Activated T-helper 17 cell treated with anti-CD3 and anti-CD28 coated beads, Interleukin-2, amount 50 U/mL, for 72 hours (primary cell): ENCODE data around the gene CWC27. TPM values are rescaled to one million over a fixed set of nuclear protein-coding genes. Genes with fewer than 3 reads are reported as not detected.

Experiments used
- ATAC-seq: fragments of 150-1000 bp; cut with Tn5 transposase; replicated peaks from 2 replicates; pipeline ENCODE4 v1.10.0; 2021; ENCODE audit warnings: mild to moderate bottlenecking, moderate library complexity
- H3K27ac Mint-ChIP-seq: one replicate; pipeline ENCODE4 v1.8.0; 2022; ENCODE audit warnings: mixed read lengths
- H3K27me3 Mint-ChIP-seq: one replicate; pipeline ENCODE4 v1.8.0; 2022; ENCODE audit warnings: mixed read lengths
- H3K36me3 Mint-ChIP-seq: one replicate; pipeline ENCODE4 v1.8.0; 2022; ENCODE audit warnings: low read depth, mild to moderate bottlenecking, mixed read lengths
- H3K4me1 Mint-ChIP-seq: one replicate; pipeline ENCODE4 v1.8.0; 2022; ENCODE audit warnings: mixed read lengths
- H3K4me3 Mint-ChIP-seq: one replicate; pipeline ENCODE4 v1.8.0; 2022; ENCODE audit warnings: mild to moderate bottlenecking, mixed read lengths
- H3K9me3 Mint-ChIP-seq: one replicate; pipeline ENCODE4 v1.8.0; 2022; ENCODE audit warnings: mixed read lengths
- total RNA-seq, 2 donors: library from RNA; stranded (reverse); gene quantifications; one replicate each; pipeline ENCODE4 v1.2.3, GENCODE V29; 2022

CWC27 gene
- total RNA-seq, 2 donors from 2014 or later, result 26.7 to 32.5 TPM

GRCh38 chr5:64942460-64942859 is 173.7 kb downstream of the CWC27 start:
- H3K9me3 Mint-ChIP-seq, result no peaks in the 10 kb centered on the region
- no peak overlapping the region for H3K4me3 Mint-ChIP-seq
- H3K27ac Mint-ChIP-seq, result no peak overlapping the region
- peaks cover 13% of the 10 kb centered on the region for H3K36me3 Mint-ChIP-seq
- H3K27me3 Mint-ChIP-seq, result no peaks in the 10 kb centered on the region
- ATAC-seq, result no peak
- no peaks in the 10 kb centered on the region for H3K4me1 Mint-ChIP-seq

- Mint-ChIP-seq H3K27ac (no peak overlapping the region), H3K4me3 (no peak overlapping the region), H3K36me3 (peaks cover 13% of the 10 kb centered on the region), H3K27me3 (no peaks in the 10 kb centered on the region), H3K9me3 (no peaks in the 10 kb centered on the region), H3K4me1 (no peaks in the 10 kb centered on the region)
- no peak for ATAC-seq
These were observed 176.1 kb downstream of the CWC27 start for GRCh38 chr5:64944868-64945267.

- Mint-ChIP-seq H3K36me3 (peaks cover 13% of the 10 kb centered on the region), H3K27me3 (no peaks in the 10 kb centered on the region), H3K4me1 (no peaks in the 10 kb centered on the region), H3K9me3 (no peaks in the 10 kb centered on the region), H3K4me3 (no peak overlapping the region), H3K27ac (no peak overlapping the region)
- ATAC-seq, result no peak
These were observed 178.3 kb downstream of the CWC27 start for GRCh38 chr5:64947031-64947430.

- Mint-ChIP-seq H3K4me3 (no peak overlapping the region), H3K4me1 (no peaks in the 10 kb centered on the region), H3K9me3 (no peaks in the 10 kb centered on the region), H3K27ac (no peak overlapping the region), H3K27me3 (no peaks in the 10 kb centered on the region), H3K36me3 (peaks cover 13% of the 10 kb centered on the region)
- no peak for ATAC-seq
These were observed 179.1 kb downstream of the CWC27 start for GRCh38 chr5:64947801-64948200.

GRCh38 chr5:64949331-64949730 is 180.6 kb downstream of the CWC27 start:
- H3K36me3 Mint-ChIP-seq, result peaks cover 8% of the 10 kb centered on the region
- H3K9me3 Mint-ChIP-seq, result no peaks in the 10 kb centered on the region
- no peak for ATAC-seq
- no peaks in the 10 kb centered on the region for H3K27me3 Mint-ChIP-seq
- H3K27ac Mint-ChIP-seq, result no peak overlapping the region
- H3K4me3 Mint-ChIP-seq, result no peak overlapping the region
- H3K4me1 Mint-ChIP-seq, result no peaks in the 10 kb centered on the region

GRCh38 chr5:64952951-64953673 is 184.4 kb downstream of the CWC27 start:
- no peak for ATAC-seq
- H3K9me3 Mint-ChIP-seq, result no peaks in the 10 kb centered on the region
- H3K27ac Mint-ChIP-seq, result no peak overlapping the region
- no peaks in the 10 kb centered on the region for H3K4me1 Mint-ChIP-seq
- H3K4me3 Mint-ChIP-seq, result no peak overlapping the region
- no peaks in the 10 kb centered on the region for H3K27me3 Mint-ChIP-seq
- no peaks in the 10 kb centered on the region for H3K36me3 Mint-ChIP-seq

- ATAC-seq, result peak; percentile 31
- Mint-ChIP-seq H3K9me3 (no peaks in the 10 kb centered on the region), H3K27me3 (no peaks in the 10 kb centered on the region), H3K4me1 (no peaks in the 10 kb centered on the region), H3K4me3 (no peak overlapping the region), H3K36me3 (no peaks in the 10 kb centered on the region), H3K27ac (no peak overlapping the region)
These were observed 185.8 kb downstream of the CWC27 start for GRCh38 chr5:64954518-64954917.

- Mint-ChIP-seq H3K27ac (no peak overlapping the region), H3K4me3 (no peak overlapping the region), H3K36me3 (no peaks in the 10 kb centered on the region), H3K27me3 (no peaks in the 10 kb centered on the region), H3K4me1 (no peaks in the 10 kb centered on the region), H3K9me3 (peaks cover 4% of the 10 kb centered on the region)
- no peak for ATAC-seq
These were observed 190.1 kb downstream of the CWC27 start for GRCh38 chr5:64958757-64959391.

GRCh38 chr5:64963278-64963677 is 194.5 kb downstream of the CWC27 start:
- no peaks in the 10 kb centered on the region for H3K27me3 Mint-ChIP-seq
- H3K4me3 Mint-ChIP-seq, result no peak overlapping the region
- H3K9me3 Mint-ChIP-seq, result peaks cover 4% of the 10 kb centered on the region
- H3K36me3 Mint-ChIP-seq, result no peaks in the 10 kb centered on the region
- no peaks in the 10 kb centered on the region for H3K4me1 Mint-ChIP-seq
- no peak overlapping the region for H3K27ac Mint-ChIP-seq
- no peak for ATAC-seq

- no peaks in the 10 kb centered on the region for H3K4me1 Mint-ChIP-seq
- no peaks in the 10 kb centered on the region for H3K9me3 Mint-ChIP-seq
- H3K4me3 Mint-ChIP-seq, result no peak overlapping the region
- H3K27ac Mint-ChIP-seq, result no peak overlapping the region
- no peak for ATAC-seq
- H3K27me3 Mint-ChIP-seq, result no peaks in the 10 kb centered on the region
- peaks cover 20% of the 10 kb centered on the region for H3K36me3 Mint-ChIP-seq
These were observed 199.9 kb downstream of the CWC27 start for GRCh38 chr5:64968591-64969110.

GRCh38 chr5:64969578-64969977 is 200.8 kb downstream of the CWC27 start:
- Mint-ChIP-seq H3K4me1 (no peaks in the 10 kb centered on the region), H3K36me3 (peaks cover 20% of the 10 kb centered on the region), H3K27me3 (no peaks in the 10 kb centered on the region), H3K9me3 (no peaks in the 10 kb centered on the region), H3K27ac (no peak overlapping the region), H3K4me3 (no peak overlapping the region)
- ATAC-seq, result no peak

GRCh38 chr5:64971513-64971912 is 202.8 kb downstream of the CWC27 start:
- H3K4me3 Mint-ChIP-seq, result no peak overlapping the region
- no peak for ATAC-seq
- H3K27me3 Mint-ChIP-seq, result no peaks in the 10 kb centered on the region
- no peaks in the 10 kb centered on the region for H3K4me1 Mint-ChIP-seq
- H3K9me3 Mint-ChIP-seq, result no peaks in the 10 kb centered on the region
- H3K36me3 Mint-ChIP-seq, result peaks cover 20% of the 10 kb centered on the region
- H3K27ac Mint-ChIP-seq, result no peak overlapping the region

- no peaks in the 10 kb centered on the region for H3K4me1 Mint-ChIP-seq
- no peaks in the 10 kb centered on the region for H3K27me3 Mint-ChIP-seq
- H3K36me3 Mint-ChIP-seq, result peaks cover 21% of the 10 kb centered on the region
- ATAC-seq, result no peak
- no peak overlapping the region for H3K4me3 Mint-ChIP-seq
- no peak overlapping the region for H3K27ac Mint-ChIP-seq
- H3K9me3 Mint-ChIP-seq, result no peaks in the 10 kb centered on the region
These were observed 203.3 kb downstream of the CWC27 start for GRCh38 chr5:64971990-64972389.

- H3K4me3 Mint-ChIP-seq, result no peak overlapping the region
- H3K9me3 Mint-ChIP-seq, result no peaks in the 10 kb centered on the region
- H3K36me3 Mint-ChIP-seq, result peaks cover 27% of the 10 kb centered on the region
- no peak overlapping the region for H3K27ac Mint-ChIP-seq
- ATAC-seq, result no peak
- H3K27me3 Mint-ChIP-seq, result no peaks in the 10 kb centered on the region
- H3K4me1 Mint-ChIP-seq, result no peaks in the 10 kb centered on the region
These were observed 203.9 kb downstream of the CWC27 start for GRCh38 chr5:64972591-64972990.

GRCh38 chr5:64973215-64973614 is 204.5 kb downstream of the CWC27 start:
- no peaks in the 10 kb centered on the region for H3K27me3 Mint-ChIP-seq
- no peak for ATAC-seq
- no peak overlapping the region for H3K27ac Mint-ChIP-seq
- H3K4me3 Mint-ChIP-seq, result no peak overlapping the region
- H3K36me3 Mint-ChIP-seq, result peaks cover 33% of the 10 kb centered on the region
- no peaks in the 10 kb centered on the region for H3K4me1 Mint-ChIP-seq
- H3K9me3 Mint-ChIP-seq, result no peaks in the 10 kb centered on the region
